GM23338 (cell line): ENCODE measurements around the gene SMYD3. TPM values are rescaled to one million over a fixed set of nuclear protein-coding genes. Genes with fewer than 3 reads are reported as not detected.

Experiments
- ATAC-seq: fragments of 200-7000 bp; cut with Tn5 transposase; 3 replicates; pipeline ENCODE4 v1.9.1; 2020
- DNase-seq: peaks from one replicate; pipeline ENCODE4 v3.0.0-alpha.2; 2015; ENCODE audit warnings: low spot score
- H2AFZ ChIP-seq: fragments of 200-600 bp; sonication (generic); 2 replicates; pipeline ENCODE4 v1.8.0; 2016; ENCODE audit warnings: antibody characterized with exemption, mild to moderate bottlenecking, moderate library complexity
- H3F3A ChIP-seq: fragments of 200-600 bp; sonication (generic); replicated peaks from 2 replicates; pipeline ENCODE4 v1.8.0; 2017; ENCODE audit warnings: antibody characterized with exemption, mixed run types, low read depth
- H3K27ac ChIP-seq: fragments of 200-600 bp; sonication (generic); 2 replicates; pipeline ENCODE4 v1.6.1; 2016; ENCODE audit warnings: low read depth
- H3K27me3 ChIP-seq: fragments of 200-600 bp; sonication (generic); 2 replicates; pipeline ENCODE4 v1.8.0; 2016; ENCODE audit warnings: mild to moderate bottlenecking, mixed run types, moderate library complexity; ENCODE audit not compliant: insufficient read depth
- H3K36me3 ChIP-seq: fragments of 200-600 bp; sonication (generic); 2 replicates; pipeline ENCODE4 v1.8.0; 2016; ENCODE audit warnings: mild to moderate bottlenecking; ENCODE audit not compliant: insufficient read depth
- H3K4me1 ChIP-seq: fragments of 200-600 bp; sonication (generic); 2 replicates; pipeline ENCODE4 v1.8.0; 2016; ENCODE audit warnings: mild to moderate bottlenecking, moderate library complexity; ENCODE audit not compliant: insufficient read depth
- H3K4me2 ChIP-seq: fragments of 200-600 bp; sonication (generic); 2 replicates; pipeline ENCODE4 v1.7.1; 2017; ENCODE audit warnings: mixed run types
- H3K4me3 ChIP-seq: fragments of 200-600 bp; sonication (generic); 2 replicates; pipeline ENCODE4 v1.6.1; 2016; ENCODE audit warnings: mixed run types
- H3K79me2 ChIP-seq: fragments of 200-600 bp; sonication (generic); replicated peaks from 2 replicates; pipeline ENCODE4 v1.8.0; 2017; ENCODE audit warnings: mild to moderate bottlenecking; ENCODE audit not compliant: insufficient read depth
- H3K9me2 ChIP-seq: fragments of 200-600 bp; sonication (generic); 2 replicates; pipeline ENCODE4 v1.8.0; 2017; ENCODE audit not compliant: insufficient read depth
- H4K20me1 ChIP-seq: fragments of 200-600 bp; sonication (generic); replicated peaks from 2 replicates; pipeline ENCODE4 v1.8.0; 2017; ENCODE audit warnings: mild to moderate bottlenecking; ENCODE audit not compliant: insufficient read depth
- H3K27ac Mint-ChIP-seq: 2 replicates; pipeline ENCODE4 v1.8.0; 2020; ENCODE audit warnings: inconsistent platforms, mild to moderate bottlenecking, moderate library complexity, mixed read lengths
- H3K27me3 Mint-ChIP-seq: 3 replicates; pipeline ENCODE4 v1.8.0; 2022; ENCODE audit warnings: low read depth, mild to moderate bottlenecking, moderate library complexity, mixed read lengths, inconsistent platforms; ENCODE audit not compliant: insufficient read depth, poor library complexity
- H3K36me3 Mint-ChIP-seq: 3 replicates; pipeline ENCODE4 v1.8.0; 2021; ENCODE audit warnings: low read depth, mild to moderate bottlenecking, inconsistent platforms, moderate library complexity, mixed read lengths
- H3K4me1 Mint-ChIP-seq: 3 replicates; pipeline ENCODE4 v1.8.0; 2020; ENCODE audit warnings: mild to moderate bottlenecking, inconsistent platforms, mixed read lengths
- H3K4me3 Mint-ChIP-seq: 3 replicates; pipeline ENCODE4 v1.8.0; 2021; ENCODE audit warnings: moderate library complexity, mild to moderate bottlenecking, inconsistent platforms, mixed read lengths
- H3K9me3 Mint-ChIP-seq: 3 replicates; pipeline ENCODE4 v1.8.0; 2020; ENCODE audit warnings: moderate library complexity, mild to moderate bottlenecking, inconsistent platforms, mixed read lengths
- CREB1 ChIP-seq: fragments of 250-450 bp; sonication (Bioruptor Pico); IDR thresholded peaks from 2 replicates; pipeline ENCODE4 v1.5.0; 2020; ENCODE audit warnings: low read depth, mild to moderate bottlenecking, moderate library complexity
- CTCF ChIP-seq, 2 experiments: fragments of 200-600 bp in 1 of 2; sonication (generic) in 1 of 2; conservative IDR thresholded peaks; 2 replicates each; pipeline versions ENCODE4 v1.5.1 to v1.6.1; 2016 to 2017; ENCODE audit warnings: antibody characterized with exemption in 2 of 2, low read depth in 2 of 2, mild to moderate bottlenecking in 2 of 2, moderate library complexity in 1 of 2
- ETS1 ChIP-seq: IDR thresholded peaks from 2 replicates; pipeline ENCODE4 v1.6.1; 2016; ENCODE audit warnings: antibody characterized with exemption
- EZH2 ChIP-seq: fragments of 200-600 bp; sonication (generic); IDR thresholded peaks from one replicate; pipeline ENCODE4 v1.8.0; 2017; ENCODE audit warnings: antibody characterized with exemption, mild to moderate bottlenecking, low read depth; ENCODE audit not compliant: unreplicated experiment
- EZH2phosphoT487 ChIP-seq: fragments of 200-600 bp; sonication (generic); IDR thresholded peaks from one replicate; pipeline ENCODE4 v1.8.1; 2018; ENCODE audit warnings: antibody characterized with exemption; ENCODE audit not compliant: unreplicated experiment
- JUNB ChIP-seq: IDR thresholded peaks from one replicate; pipeline ENCODE4 v1.6.1; 2016; ENCODE audit warnings: antibody characterized with exemption; ENCODE audit not compliant: unreplicated experiment
- NANOG ChIP-seq: IDR thresholded peaks from 2 replicates; pipeline ENCODE4 v1.6.1; 2016; ENCODE audit warnings: antibody characterized with exemption, borderline replicate concordance
- POLR2AphosphoS5 ChIP-seq: IDR thresholded peaks from 2 replicates; pipeline ENCODE4 v1.6.1; 2016; ENCODE audit warnings: antibody characterized with exemption, low read depth
- REST ChIP-seq: IDR thresholded peaks from one replicate; pipeline ENCODE4 v1.6.1; 2018; ENCODE audit warnings: antibody characterized with exemption; ENCODE audit not compliant: unreplicated experiment
- STAT1 ChIP-seq: IDR thresholded peaks from one replicate; pipeline ENCODE4 v1.6.1; 2016; ENCODE audit warnings: antibody characterized with exemption; ENCODE audit not compliant: unreplicated experiment
- ZNF114 ChIP-seq: fragments of 250-450 bp; sonication (Bioruptor Pico); IDR thresholded peaks from 2 replicates; pipeline ENCODE4 v1.5.0; 2020; ENCODE audit warnings: mild to moderate bottlenecking, moderate library complexity
- ZNF331 ChIP-seq: fragments of 250-450 bp; sonication (Bioruptor Pico); IDR thresholded peaks from 2 replicates; pipeline ENCODE4 v1.5.0; 2020; ENCODE audit warnings: low read depth, mild to moderate bottlenecking, moderate library complexity
- polyA plus RNA-seq: library from polyadenylated mRNA; unstranded; fragments of >200 nt; fragmentation: Nextera tagmentation; extraction: Ambion mirVana; gene quantifications from 2 replicates; pipeline ENCODE4 v1.2.1, GENCODE V29; 2016
- total RNA-seq: library from RNA; depleted of rRNA; stranded (reverse); fragments of >200 nt; shearing (Covaris generic); gene quantifications from 2 replicates; pipeline ENCODE4 v1.2.3, GENCODE V29; 2014

SMYD3 gene
- total and polyA plus RNA-seq, 2 experiments from 2014 or later: 31.8 to 34.4 TPM

- TF ChIP-seq ZNF114 (CRISPR knock-in tag): no peak
- TF ChIP-seq CREB1 (CRISPR knock-in tag): no peak
- no peak for TF ChIP-seq EZH2phosphoT487
Observed at GRCh38 chr1:246083416-246083815, 423.7 kb downstream of the SMYD3 start (continued).

- H2AFZ ChIP-seq: no peak overlapping the region
- H3K9me3 Mint-ChIP-seq: peaks cover 19% of the 10 kb centered on the region
- H3K27me3 Mint-ChIP-seq: peaks cover 2% of the 10 kb centered on the region
- no peaks in the 10 kb centered on the region for H3K4me1 ChIP-seq
- no peak for DNase-seq
- H3K27ac ChIP-seq: no peak overlapping the region
- no peaks in the 10 kb centered on the region for H3K79me2 ChIP-seq
- H3K36me3 Mint-ChIP-seq: peaks cover 12% of the 10 kb centered on the region; the same call in 2 of the 3 replicates
- H3K4me1 Mint-ChIP-seq: peaks cover 1% of the 10 kb centered on the region; the same call in 2 of the 3 replicates
- H3K4me2 ChIP-seq: no peak overlapping the region
- no peak overlapping the region for H3K4me3 Mint-ChIP-seq
- no peak for ATAC-seq
- no peaks in the 10 kb centered on the region for H3K9me2 ChIP-seq
- H4K20me1 ChIP-seq: no peaks in the 10 kb centered on the region
- H3K36me3 ChIP-seq: no peaks in the 10 kb centered on the region
- no peaks in the 10 kb centered on the region for H3K27me3 ChIP-seq
- no peaks in the 10 kb centered on the region for H3F3A ChIP-seq
- H3K4me3 ChIP-seq: no peak overlapping the region
- no peak overlapping the region for H3K27ac Mint-ChIP-seq
- no peak for TF ChIP-seq ZNF331 (CRISPR knock-in tag)
- no peak for TF ChIP-seq CREB1 (CRISPR knock-in tag)
- TF ChIP-seq REST: no peak
- no peak for TF ChIP-seq EZH2
- no peak for TF ChIP-seq STAT1
- no peak for TF ChIP-seq ETS1
- TF ChIP-seq ZNF114 (CRISPR knock-in tag): no peak
- no peak for TF ChIP-seq JUNB
- no peak for TF ChIP-seq NANOG
- TF ChIP-seq CTCF (conservative IDR thresholded peaks at IDR 0.05; ENCODE audit: low read depth in 2 of 2): no peak
- TF ChIP-seq POLR2AphosphoS5: no peak
Observed at GRCh38 chr1:246081856-246082668, 425.0 kb downstream of the SMYD3 start.
